IPS DF 19.7 (cell line): Measurements from ENCODE around the gene SNRNP48.

Source experiments
- DNase-seq: peaks from one replicate; pipeline ENCODE4 v3.0.0-alpha.2; 2013; ENCODE audit warnings: low read depth, low spot score

SNRNP48 gene

DNA sequence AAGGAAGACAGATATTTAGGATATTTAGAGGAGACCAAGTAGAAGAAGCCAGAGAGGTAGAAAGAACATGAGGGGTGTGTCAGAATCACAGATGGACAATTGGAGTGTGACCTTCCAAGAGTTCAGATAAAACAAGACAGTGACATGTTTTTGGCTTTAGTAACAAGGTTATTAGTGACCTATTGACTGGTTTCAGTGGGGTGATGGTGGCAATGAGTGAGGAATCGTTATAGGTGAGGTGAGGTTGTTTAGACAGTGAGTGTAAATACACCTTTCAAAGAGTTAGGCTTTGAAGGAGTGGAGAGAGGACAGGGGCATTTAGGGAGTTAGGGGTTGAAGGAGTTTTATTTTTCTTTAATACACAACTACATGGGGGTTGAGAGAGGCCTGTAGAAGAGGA lies 3.2 kb downstream of the SNRNP48 start:
- no peak for DNase-seq

- no peak for DNase-seq
These were observed 4.7 kb downstream of the SNRNP48 start for GRCh38 chr6:7594579-7595125.

DNA sequence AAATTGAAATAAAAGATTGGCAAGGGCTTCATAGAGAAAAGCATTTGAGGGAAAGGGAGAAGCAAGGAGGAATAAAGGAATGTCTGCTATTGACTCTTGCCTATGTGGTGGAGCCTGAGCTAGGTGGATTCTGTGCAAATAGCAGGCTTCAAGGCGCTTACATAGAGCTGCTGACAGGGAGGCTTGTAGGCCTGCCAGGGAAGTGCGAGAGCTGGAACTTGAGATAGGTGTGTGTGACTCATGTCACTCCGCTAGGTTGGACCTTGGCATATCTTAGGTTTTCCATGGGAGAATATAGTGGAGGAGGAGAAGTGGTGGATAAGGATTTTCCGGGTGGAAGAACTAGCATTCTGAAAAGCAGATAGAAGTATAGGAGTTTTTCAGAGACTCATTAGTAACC lies 14.0 kb downstream of the SNRNP48 start:
- DNase-seq: no peak

- no peak for DNase-seq
These were observed 14.5 kb downstream of the SNRNP48 start for GRCh38 chr6:7604506-7604905.

DNA sequence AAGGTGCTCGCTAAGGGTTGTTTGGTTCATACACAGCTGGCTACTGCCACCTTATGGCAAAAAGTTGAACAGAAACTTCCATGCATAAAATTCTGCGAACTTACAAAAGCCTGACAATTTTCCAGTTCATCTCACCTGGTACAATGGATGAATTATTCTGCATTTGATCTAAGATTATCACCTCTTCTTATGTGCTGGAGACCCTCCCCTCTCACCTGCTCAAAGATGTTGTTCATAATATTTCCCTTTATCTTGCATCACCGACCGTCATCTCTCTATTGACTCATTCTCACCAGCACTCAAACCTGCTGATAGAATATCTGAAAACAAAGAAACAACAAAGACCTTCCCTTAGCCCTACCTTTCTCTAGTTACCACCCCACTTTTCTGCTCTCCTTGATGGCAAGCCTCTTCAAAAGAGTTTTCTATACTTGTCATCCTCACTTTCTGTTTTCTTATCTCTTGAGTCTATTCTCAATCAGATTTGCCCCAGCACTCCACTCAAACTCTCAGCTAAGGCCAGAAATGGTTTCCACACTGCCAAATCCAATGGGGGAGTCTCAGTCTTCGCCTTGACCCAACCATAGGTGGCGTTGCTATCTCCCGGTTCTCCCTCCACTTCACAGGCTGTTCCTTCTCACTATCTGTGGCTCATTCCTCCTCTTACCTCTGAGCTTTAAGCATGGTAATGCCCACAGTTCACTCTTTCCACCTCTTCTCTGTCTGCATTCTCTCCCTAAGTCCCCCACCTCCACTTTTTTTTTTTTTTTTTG lies 25.8 kb downstream of the SNRNP48 start:
- no peak for DNase-seq

DNA sequence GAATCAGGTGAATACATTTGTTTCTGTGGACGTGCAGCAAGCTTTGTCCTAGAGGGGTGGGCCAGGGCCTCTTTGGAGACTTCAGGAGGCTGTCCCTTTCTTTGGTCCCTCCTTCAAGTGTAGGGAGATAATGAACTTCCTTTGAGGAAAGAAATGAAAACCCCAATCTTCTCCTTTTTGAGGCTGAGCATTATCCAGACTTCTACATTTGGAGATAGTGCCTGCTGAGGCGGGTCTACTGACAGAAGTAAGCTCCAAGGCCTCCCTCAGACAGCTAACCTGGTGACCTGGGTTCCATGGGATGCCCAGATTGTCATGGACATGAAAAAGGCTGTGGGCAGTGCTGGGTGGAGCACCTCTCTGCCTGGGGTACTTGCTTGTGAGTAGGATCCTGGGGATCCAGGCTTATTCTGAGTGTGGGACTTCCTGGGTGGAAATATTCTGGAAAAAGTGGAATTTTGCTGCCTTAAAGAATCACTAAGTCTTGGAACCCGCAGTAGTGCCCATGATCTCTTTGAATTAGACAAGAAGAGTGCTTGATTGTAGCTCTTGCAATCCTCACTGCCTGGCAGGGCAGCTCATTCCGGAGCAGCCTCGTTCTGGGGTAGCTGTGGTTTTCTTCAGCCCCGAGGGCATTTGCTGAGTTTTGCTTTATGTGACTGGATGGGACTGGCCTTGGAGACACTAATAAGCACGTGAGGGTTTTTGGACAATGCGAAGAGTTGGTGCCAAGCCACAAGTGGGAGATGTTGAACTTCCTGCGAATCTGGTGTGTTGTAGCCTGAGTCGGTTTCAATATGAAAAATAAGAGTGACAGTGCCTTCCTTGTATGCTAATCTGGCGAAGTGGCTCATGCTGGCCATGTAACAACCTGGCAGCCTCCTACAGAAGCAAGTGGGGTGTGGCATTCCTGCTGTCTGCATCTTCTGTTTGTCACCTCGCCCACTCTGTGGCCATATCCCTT lies 28.1 kb downstream of the SNRNP48 start:
- no peak for DNase-seq

- DNase-seq: no peak
These were observed 31.8 kb downstream of the SNRNP48 start for GRCh38 chr6:7621761-7622160.

- no peak for DNase-seq
These were observed 35.1 kb downstream of the SNRNP48 start for GRCh38 chr6:7624796-7625710.

GRCh38 chr6:7628479-7628878 lies 38.5 kb downstream of the SNRNP48 start:
- DNase-seq: no peak

DNA sequence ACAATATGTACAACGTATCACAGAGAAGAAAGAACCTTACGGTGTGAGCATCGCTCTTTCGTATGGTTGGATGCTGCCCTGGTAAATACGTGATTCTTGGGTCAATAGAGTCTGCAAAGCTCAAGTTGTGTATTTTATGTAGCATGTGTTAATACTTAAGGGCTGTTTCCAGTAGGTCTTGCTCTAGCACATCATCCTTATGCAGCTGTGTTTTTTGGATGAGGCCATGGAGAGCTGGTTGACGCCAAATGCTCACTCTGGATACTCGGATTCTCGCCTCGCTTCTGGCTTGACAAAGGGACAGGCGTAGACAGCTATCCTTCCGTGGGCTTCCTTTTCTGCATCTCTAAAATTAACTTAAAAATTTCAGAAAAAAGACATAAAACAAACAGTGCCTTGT lies 38.9 kb downstream of the SNRNP48 start:
- DNase-seq: no peak

- DNase-seq: no peak
These were observed 39.3 kb downstream of the SNRNP48 start for GRCh38 chr6:7629321-7629720.

- no peak for DNase-seq
These were observed 40.8 kb downstream of the SNRNP48 start for GRCh38 chr6:7630792-7631191.

DNA sequence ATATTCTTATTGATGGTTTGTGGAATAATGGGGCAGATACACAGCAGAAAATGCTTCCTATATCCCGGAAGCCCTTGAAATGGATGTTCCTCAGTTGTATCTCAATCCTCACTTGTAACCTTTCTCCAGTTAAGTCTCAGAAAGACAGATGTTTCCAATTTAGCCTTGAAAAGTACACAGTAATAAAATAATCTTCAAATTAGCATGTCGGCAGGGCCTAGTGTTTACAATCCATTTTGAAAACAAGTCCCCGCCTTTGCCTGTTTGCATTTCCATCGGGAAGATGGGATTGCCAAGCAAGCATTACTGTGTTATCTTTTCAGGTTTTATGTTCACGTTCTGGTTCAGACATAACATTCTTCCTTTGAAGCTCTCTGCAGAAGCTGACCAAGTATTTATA lies 41.5 kb downstream of the SNRNP48 start:
- DNase-seq: no peak

DNA sequence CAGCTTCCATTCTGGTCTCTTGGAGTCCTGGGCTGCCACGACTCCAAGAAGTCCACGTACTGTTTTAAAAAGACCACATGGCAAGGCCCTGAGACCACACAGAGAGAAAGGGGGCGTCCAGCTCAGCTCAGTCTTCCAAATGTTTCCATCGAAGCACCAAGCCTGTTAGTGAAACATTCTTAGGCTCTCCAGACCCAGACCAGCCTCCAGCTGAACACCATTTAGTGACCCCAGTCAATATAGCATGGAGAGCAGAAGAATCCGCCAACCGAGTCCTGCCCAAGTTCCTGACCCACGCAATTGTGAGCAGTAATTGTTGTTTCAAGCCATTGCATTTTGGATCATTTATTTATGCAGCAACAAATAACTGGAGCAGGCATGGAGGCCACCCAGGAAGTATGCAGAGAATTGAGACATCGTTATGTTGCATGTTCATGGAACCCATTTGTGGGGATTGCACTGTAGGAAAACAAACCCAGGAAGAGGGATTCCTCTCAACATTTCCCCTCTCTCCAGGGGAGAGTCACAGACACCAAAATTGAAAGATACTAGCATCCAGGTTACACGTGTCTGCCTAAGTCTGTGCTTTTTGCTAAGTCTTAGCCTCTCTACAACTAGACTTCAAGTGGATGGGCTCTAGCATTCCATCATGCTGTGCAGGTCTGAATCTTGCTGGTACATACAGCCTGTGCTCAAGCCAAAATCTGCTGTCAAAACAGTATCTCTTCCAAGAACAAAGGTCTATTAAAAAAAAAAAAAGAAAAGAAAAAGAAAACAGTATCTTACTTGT lies 42.7 kb downstream of the SNRNP48 start:
- no peak for DNase-seq

GRCh38 chr6:7633361-7633760 lies 43.4 kb downstream of the SNRNP48 start:
- DNase-seq: no peak

- no peak for DNase-seq
These were observed 46.2 kb downstream of the SNRNP48 start for GRCh38 chr6:7636151-7636550.

DNA sequence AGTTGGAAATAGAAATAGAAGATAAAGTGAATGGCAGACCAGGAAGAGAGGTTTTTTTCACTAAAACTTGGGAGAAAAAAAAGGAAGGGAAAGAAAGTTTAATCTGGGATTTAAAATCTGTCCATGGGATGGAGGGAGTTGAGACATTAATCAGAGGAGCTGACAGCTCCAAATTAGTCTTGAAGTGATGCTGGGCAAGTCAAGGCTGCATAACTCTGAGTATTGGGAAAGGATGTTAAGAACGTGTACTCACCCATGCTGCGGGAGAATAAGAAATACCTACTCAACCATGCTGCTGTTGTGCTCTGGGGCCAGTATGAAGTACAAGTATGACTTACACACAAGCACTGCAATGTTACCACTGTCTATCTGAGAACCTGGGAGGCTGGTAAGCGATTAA lies 47.5 kb downstream of the SNRNP48 start:
- DNase-seq: no peak

DNA sequence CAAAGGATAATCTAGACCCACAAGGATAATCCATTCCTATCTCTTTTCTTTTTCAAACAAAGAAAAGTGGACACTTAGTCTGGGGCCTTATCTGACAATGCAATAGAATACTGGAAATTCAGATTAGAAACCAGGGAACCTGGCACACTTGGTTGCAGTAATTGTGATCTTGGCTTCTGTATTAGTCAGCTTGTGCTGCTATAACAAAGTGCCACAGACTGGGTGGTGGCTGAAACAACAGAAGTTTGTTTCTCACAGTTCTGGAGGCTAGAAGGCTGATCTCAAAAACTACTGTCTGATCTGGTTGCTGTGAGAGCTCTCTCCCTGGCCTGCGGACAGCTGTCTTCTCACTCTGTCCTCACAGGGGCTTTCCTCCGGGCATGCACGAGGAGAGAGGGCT lies 49.4 kb downstream of the SNRNP48 start:
- DNase-seq: no peak

DNA sequence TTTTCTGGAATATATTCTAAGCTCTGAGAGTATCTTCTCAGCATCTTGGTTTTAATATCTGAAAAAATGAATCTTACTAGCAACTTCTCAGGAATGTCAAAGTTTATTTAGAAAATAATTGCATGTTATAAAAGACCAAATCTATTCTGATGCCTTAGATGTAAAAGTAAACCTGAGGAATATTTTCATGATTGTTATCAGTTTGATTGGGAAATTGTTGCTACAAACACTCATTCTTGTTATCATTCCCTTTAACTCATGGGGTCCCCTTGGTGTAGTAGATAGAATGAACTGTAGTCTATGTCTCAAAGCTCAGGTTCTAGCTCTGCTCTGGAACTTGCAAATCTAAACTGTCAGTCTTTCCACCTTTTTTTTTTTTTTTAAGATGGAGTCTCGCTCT lies 50.0 kb downstream of the SNRNP48 start:
- DNase-seq: no peak
